Stimulated activated CD8-positive, alpha-beta memory T cell treated with anti-CD3 and anti-CD28 coated beads, Interleukin-2, amount 100 ng/mL, for 1 hour (primary cell): ENCODE results near the gene HYDIN.

ENCODE experiments used
- DNase-seq, 2 donors: peaks; one replicate each; pipeline ENCODE4 v3.0.0-alpha.2; 2020; ENCODE audit warnings: low read depth in 2 of 2

The HYDIN gene

GRCh38 chr16:71230122-71230845 is at the start of gene HYDIN:
TSS of gene HYDIN (minus strand) at chr16:71230722. CDS start at chr16:71186895, 43,827 bp downstream.
- DNase-seq: no peak

- no peak for DNase-seq
These were observed 46.2 kb upstream of the HYDIN start for GRCh38 chr16:71276589-71277334.

- DNase-seq: no peak
These were observed 42.9 kb upstream of the HYDIN start for GRCh38 chr16:71273384-71273783.

- DNase-seq: no peak
These were observed 33.8 kb upstream of the HYDIN start for GRCh38 chr16:71264299-71264698.

GRCh38 chr16:71263582-71263981 is 33.1 kb upstream of the HYDIN start:
- DNase-seq: no peak

GRCh38 chr16:71262391-71262790 is 31.9 kb upstream of the HYDIN start:
- no peak for DNase-seq

- no peak for DNase-seq
These were observed 30.5 kb upstream of the HYDIN start for GRCh38 chr16:71260995-71261394.

- DNase-seq: no peak
These were observed 28.6 kb upstream of the HYDIN start for GRCh38 chr16:71259086-71259485.

- DNase-seq: no peak
These were observed 27.9 kb upstream of the HYDIN start for GRCh38 chr16:71258372-71258771.

- no peak for DNase-seq
These were observed 27.2 kb upstream of the HYDIN start for GRCh38 chr16:71257768-71258167.

GRCh38 chr16:71255721-71256120 is 25.2 kb upstream of the HYDIN start:
- DNase-seq: no peak

- no peak for DNase-seq
These were observed 24.5 kb upstream of the HYDIN start for GRCh38 chr16:71254832-71255525.

GRCh38 chr16:71250461-71251235 is 20.1 kb upstream of the HYDIN start:
- DNase-seq: no peak

GRCh38 chr16:71249399-71249798 is 18.9 kb upstream of the HYDIN start:
- no peak for DNase-seq

- no peak for DNase-seq
These were observed 17.0 kb upstream of the HYDIN start for GRCh38 chr16:71247478-71247877.

- no peak for DNase-seq
These were observed 15.8 kb upstream of the HYDIN start for GRCh38 chr16:71246309-71246708.

GRCh38 chr16:71244521-71244920 is 14.0 kb upstream of the HYDIN start:
- no peak for DNase-seq

GRCh38 chr16:71242601-71243000 is 12.1 kb upstream of the HYDIN start:
- DNase-seq: no peak

- DNase-seq: no peak
These were observed 11.5 kb upstream of the HYDIN start for GRCh38 chr16:71242036-71242435.

GRCh38 chr16:71229344-71229743 is 1.2 kb downstream of the HYDIN start:
- no peak for DNase-seq

- no peak for DNase-seq
These were observed 4.0 kb downstream of the HYDIN start for GRCh38 chr16:71226229-71227141.
